B cell (primary cell): Measurements from ENCODE around the gene CHCHD6. TPM values are rescaled to one million over a fixed set of nuclear protein-coding genes. Genes with fewer than 3 reads are reported as not detected.
A peak's percentile ranks its signal among the peaks of the same experiment; 100 is the strongest.

Experiments used
- ATAC-seq: fragments of 200-7000 bp; cut with Tn5 transposase; one replicate; pipeline ENCODE4 v1.10.0; 2021; ENCODE audit warnings: low read depth, mild to moderate bottlenecking, moderate number of reproducible peaks, moderate library complexity
- CTCF ChIA-PET: fragments of 350-600 bp; sonication (Branson Sonifier 250); formaldehyde crosslinking; loops from one replicate; lab custom pipeline; 2021; ENCODE audit warnings: antibody characterized with exemption, inconsistent platforms; lab: Charles Lee
- POLR2A ChIA-PET: fragments of 350-600 bp; sonication (Branson Sonifier 250); formaldehyde crosslinking; loops from one replicate; lab custom pipeline; 2021; ENCODE audit warnings: antibody characterized with exemption; lab: Charles Lee
- DNase-seq: peaks from one replicate; pipeline ENCODE4 v3.0.0; 2013
- H2AFZ ChIP-seq: 2 replicates; pipeline ENCODE4 v1.6.1; 2012; ENCODE audit warnings: mild to moderate bottlenecking, low read depth, low read length; ENCODE audit not compliant: insufficient read depth, poor library complexity, severe bottlenecking
- H3K27ac ChIP-seq, 2 donors: 1 replicate in 1 of 2; 2 replicates in 1 of 2; pipeline ENCODE4 v1.5.1; 2012 to 2013; ENCODE audit warnings: low read length in 2 of 2, mild to moderate bottlenecking in 2 of 2, moderate library complexity in 1 of 2
- H3K27me3 ChIP-seq, 4 experiments: fragments of 200-600 bp in 1 of 4; sonication (generic) in 1 of 4; replicated peaks in 1 of 4; 1 replicate in 2 of 4; 2 replicates in 2 of 4; pipeline versions ENCODE4 v1.6.1 to v1.7.0; 2013 to 2016; ENCODE audit warnings: low read length in 3 of 4, mild to moderate bottlenecking in 2 of 4, mixed read lengths in 1 of 4, moderate library complexity in 1 of 4; ENCODE audit not compliant: insufficient read depth in 4 of 4, control insufficient read depth in 3 of 4; ENCODE audit errors: control extremely low read depth in 1 of 4
- H3K36me3 ChIP-seq, 2 experiments: replicated peaks in 1 of 2; 1 replicate in 1 of 2; 2 replicates in 1 of 2; pipeline versions ENCODE4 v1.6.1 to v1.7.1; 2013; ENCODE audit warnings: low read length in 1 of 2; ENCODE audit not compliant: insufficient read depth in 2 of 2, control insufficient read depth in 1 of 2; ENCODE audit errors: control extremely low read depth in 1 of 2, extremely low read depth in 1 of 2
- H3K4me1 ChIP-seq, 2 donors: fragments of 200-600 bp in 1 of 2; sonication (generic) in 1 of 2; 1 replicate in 1 of 2; 2 replicates in 1 of 2; pipeline versions ENCODE4 v1.5.1 to v1.6.1; 2013 to 2017; ENCODE audit warnings: low read length in 2 of 2; ENCODE audit not compliant: control insufficient read depth in 2 of 2, insufficient read depth in 2 of 2
- H3K4me2 ChIP-seq: replicated peaks from 2 replicates; pipeline ENCODE3; 2012; ENCODE audit warnings: mild to moderate bottlenecking, low read depth, low read length; ENCODE audit not compliant: poor library complexity, severe bottlenecking
- H3K4me3 ChIP-seq, 5 experiments: fragments of 200-600 bp in 1 of 5; sonication (generic) in 1 of 5; 1 replicate in 3 of 5; 2 replicates in 2 of 5; pipeline versions ENCODE4 v1.5.1 to v1.7.0; 2011 to 2016; ENCODE audit warnings: low read length in 4 of 5, mild to moderate bottlenecking in 4 of 5, low read depth in 2 of 5, control low read depth in 1 of 5, moderate library complexity in 1 of 5; ENCODE audit not compliant: insufficient read depth in 1 of 5; ENCODE audit errors: control extremely low read depth in 1 of 5, extremely low read depth in 1 of 5
- H3K79me2 ChIP-seq: fragments of 200-600 bp; sonication (generic); one replicate; pipeline ENCODE4 v1.6.0; 2016; ENCODE audit warnings: low read length; ENCODE audit not compliant: control insufficient read depth, insufficient read depth
- H3K9ac ChIP-seq: fragments of 200-600 bp; sonication (generic); 2 replicates; pipeline ENCODE4 v1.6.1; 2017; ENCODE audit warnings: mild to moderate bottlenecking, low read length, moderate library complexity
- H3K9me3 ChIP-seq, 3 donors: one replicate each; pipeline versions ENCODE4 v1.6.1 to v1.7.1; 2013; ENCODE audit warnings: low read length in 2 of 3; ENCODE audit not compliant: control insufficient read depth in 2 of 3, insufficient read depth in 1 of 3; ENCODE audit errors: control extremely low read depth in 1 of 3
- H4K20me1 ChIP-seq: 2 replicates; pipeline ENCODE4 v1.6.0; 2012; ENCODE audit warnings: mild to moderate bottlenecking, low read length; ENCODE audit not compliant: insufficient read depth, control insufficient read depth, poor library complexity, severe bottlenecking
- H3K27ac Mint-ChIP-seq: one replicate; pipeline ENCODE4 v1.8.0; 2021; ENCODE audit warnings: mixed read lengths
- H3K27me3 Mint-ChIP-seq: one replicate; pipeline ENCODE4 v1.8.0; 2021; ENCODE audit warnings: mixed read lengths
- H3K4me1 Mint-ChIP-seq: one replicate; pipeline ENCODE4 v1.8.0; 2021; ENCODE audit warnings: mixed read lengths
- H3K4me3 Mint-ChIP-seq: one replicate; pipeline ENCODE4 v1.8.0; 2021; ENCODE audit warnings: mixed read lengths
- H3K9me3 Mint-ChIP-seq: one replicate; pipeline ENCODE4 v1.8.0; 2022; ENCODE audit warnings: mixed read lengths; ENCODE audit not compliant: insufficient read depth
- EZH2 ChIP-seq: IDR thresholded peaks from 2 replicates; pipeline ENCODE4 v1.6.1; 2012; ENCODE audit warnings: borderline replicate concordance, low read depth, mild to moderate bottlenecking, moderate library complexity, low read length; ENCODE audit not compliant: insufficient read depth, poor library complexity, severe bottlenecking
- WGBS: methylation state at CpG from one replicate; pipeline ENCODE4 v1.1.5; 2013; ENCODE audit warnings: missing lambda C conversion rate; ENCODE audit not compliant: insufficient coverage; 5-methylcytosine and 5-hydroxymethylcytosine counted together
- intact Hi-C: fragments of 100-400 bp; cut with micrococcal nuclease; formaldehyde crosslinking; loops from one replicate; pipeline ENCODE4 v1.10.0; 2022
- polyA minus RNA-seq: library from RNA; depleted of rRNA, polyadenylated mRNA; stranded (reverse); fragments of >200 nt; gene quantifications from 2 replicates; pipeline ENCODE4 v1.2.3, GENCODE V29; 2012
- polyA plus RNA-seq: library from polyadenylated mRNA; depleted of rRNA; stranded (reverse); fragments of >200 nt; gene quantifications from 2 replicates; pipeline ENCODE4 v1.2.3, GENCODE V29; 2012
- total RNA-seq, 2 donors: library from RNA; stranded (reverse); fragments of 120-200 nt in 1 of 2; gene quantifications; 1 replicate in 1 of 2; 2 replicates in 1 of 2; pipeline versions ENCODE4 v1.2.3 to v1.2.4, GENCODE V29; 2013 to 2022
- TF ChIP-seq, protein P1 (sequence below): fragments of 200-600 bp; IDR thresholded peaks from one replicate; pipeline ENCODE4 v1.8.0; 2022; ENCODE audit warnings: antibody characterized with exemption, mild to moderate bottlenecking

The CHCHD6 gene, protein sequence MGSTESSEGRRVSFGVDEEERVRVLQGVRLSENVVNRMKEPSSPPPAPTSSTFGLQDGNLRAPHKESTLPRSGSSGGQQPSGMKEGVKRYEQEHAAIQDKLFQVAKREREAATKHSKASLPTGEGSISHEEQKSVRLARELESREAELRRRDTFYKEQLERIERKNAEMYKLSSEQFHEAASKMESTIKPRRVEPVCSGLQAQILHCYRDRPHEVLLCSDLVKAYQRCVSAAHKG
- 13.5 TPM in 2 replicates for total RNA-seq
- total RNA-seq (2013): 9.6 TPM
- polyA plus RNA-seq: 8.0 and 8.1 TPM in 2 replicates
- 9.6 and 11.0 TPM in 2 replicates for polyA minus RNA-seq

DNA sequence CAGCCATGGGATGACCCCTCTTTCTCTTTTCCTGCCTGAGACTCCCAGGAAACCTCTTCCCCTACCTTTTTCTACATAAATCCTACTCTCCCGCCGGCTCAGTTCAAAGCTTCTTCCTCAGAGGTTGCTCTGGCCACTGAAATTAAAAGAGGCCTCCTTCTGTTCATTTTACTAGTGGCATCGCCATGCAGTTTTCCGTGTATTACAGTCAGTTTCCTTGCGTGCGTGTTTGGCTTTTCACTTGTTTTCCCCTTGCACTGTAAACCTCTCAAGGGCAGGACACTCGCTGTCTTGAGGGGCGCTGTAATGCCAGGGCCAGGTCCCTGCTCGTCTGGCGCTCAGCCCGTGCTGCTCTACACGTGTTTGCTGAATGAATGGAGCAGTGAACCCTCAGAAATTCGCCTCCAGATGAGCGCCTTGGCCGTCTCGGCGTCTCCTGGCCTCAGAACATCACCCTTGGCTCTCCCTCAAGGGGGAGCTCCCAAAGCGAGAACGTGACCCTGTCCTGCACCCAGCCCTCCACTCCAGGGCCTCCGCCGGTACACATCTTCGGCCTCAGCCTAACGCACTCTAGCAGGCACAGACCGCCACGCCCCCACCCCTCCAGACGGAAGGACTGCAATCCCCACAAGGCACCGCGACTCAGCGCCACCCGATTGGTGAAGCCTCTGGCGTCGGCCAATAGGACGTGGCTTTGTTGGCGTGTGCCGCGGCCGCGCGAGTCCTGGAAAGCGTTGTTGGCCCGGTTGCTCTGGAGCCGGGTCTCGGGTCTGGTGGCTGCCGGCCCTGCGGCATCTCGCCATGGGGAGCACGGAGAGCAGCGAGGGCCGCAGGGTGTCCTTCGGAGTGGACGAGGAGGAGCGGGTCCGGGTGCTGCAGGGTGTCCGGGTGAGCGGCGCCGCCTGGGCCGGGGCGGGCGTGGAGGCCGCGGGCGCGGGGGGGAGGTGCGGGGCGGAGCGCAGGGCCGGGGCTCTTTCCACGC lies at the start of gene CHCHD6:
TSS of gene CHCHD6 (plus strand) at position 729 of the 982 bp plus-strand sequence. CDS start at position 802, 73 bp downstream.
- H3K27ac Mint-ChIP-seq: peak within 1 kb of the TSS; percentile 78
- H3K4me1 ChIP-seq: peaks cover 11 to 15% of the 10 kb centered on the region in 2 donors
- H3K9ac ChIP-seq: peak within 1 kb of the TSS; percentile 74
- ChIA-PET POLR2A (no interaction called here), CTCF (interaction anchor here (0.5 to 1.5 kb wide), 3 partner anchors 23 to 149 kb away, joined by 3 to 6 read pairs (median 4); no protein-coding TSS in a partner anchor)
- H3K36me3 ChIP-seq: no peaks in the 10 kb centered on the region
- peak within 1 kb of the TSS; percentile 88 for H3K4me2 ChIP-seq
- peak within 1 kb of the TSS in 1 of 2 donors; percentile 11 for H3K27ac ChIP-seq
- intact Hi-C loops: loop anchor here (1.0 to 10.0 kb wide), 6 partner anchors 207 to 1349 kb away; partner anchors contain the start of genes KLF15, SEC61A1 and SLC41A3
- peaks cover 0 to 9% (median 4%) of the 10 kb centered on the region in 4 experiments for H3K27me3 ChIP-seq
- H3K4me3 ChIP-seq: peak within 1 kb of the TSS in 4 of 5 experiments; percentile 61 to 79 (median 75)
- peaks cover 36% of the 10 kb centered on the region for H3K27me3 Mint-ChIP-seq
- H3K79me2 ChIP-seq: peaks cover 15% of the 10 kb centered on the region
- 4% methylated on average over 69 of the region's 69 CpGs for WGBS
- no peaks in the 10 kb centered on the region for H3K9me3 Mint-ChIP-seq
- no peaks in the 10 kb centered on the region for H3K9me3 ChIP-seq
- H3K4me3 Mint-ChIP-seq: peak within 1 kb of the TSS; percentile 92
- peak; percentile 97 for DNase-seq
- H3K4me1 Mint-ChIP-seq: peaks cover 17% of the 10 kb centered on the region
- TF ChIP-seq EZH2: no peak
- TF ChIP-seq, protein P1, sequence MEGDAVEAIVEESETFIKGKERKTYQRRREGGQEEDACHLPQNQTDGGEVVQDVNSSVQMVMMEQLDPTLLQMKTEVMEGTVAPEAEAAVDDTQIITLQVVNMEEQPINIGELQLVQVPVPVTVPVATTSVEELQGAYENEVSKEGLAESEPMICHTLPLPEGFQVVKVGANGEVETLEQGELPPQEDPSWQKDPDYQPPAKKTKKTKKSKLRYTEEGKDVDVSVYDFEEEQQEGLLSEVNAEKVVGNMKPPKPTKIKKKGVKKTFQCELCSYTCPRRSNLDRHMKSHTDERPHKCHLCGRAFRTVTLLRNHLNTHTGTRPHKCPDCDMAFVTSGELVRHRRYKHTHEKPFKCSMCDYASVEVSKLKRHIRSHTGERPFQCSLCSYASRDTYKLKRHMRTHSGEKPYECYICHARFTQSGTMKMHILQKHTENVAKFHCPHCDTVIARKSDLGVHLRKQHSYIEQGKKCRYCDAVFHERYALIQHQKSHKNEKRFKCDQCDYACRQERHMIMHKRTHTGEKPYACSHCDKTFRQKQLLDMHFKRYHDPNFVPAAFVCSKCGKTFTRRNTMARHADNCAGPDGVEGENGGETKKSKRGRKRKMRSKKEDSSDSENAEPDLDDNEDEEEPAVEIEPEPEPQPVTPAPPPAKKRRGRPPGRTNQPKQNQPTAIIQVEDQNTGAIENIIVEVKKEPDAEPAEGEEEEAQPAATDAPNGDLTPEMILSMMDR: no peak
- no peaks in the 10 kb centered on the region for H4K20me1 ChIP-seq
- peak; percentile 96 for ATAC-seq
- peak within 1 kb of the TSS; percentile 95 for H2AFZ ChIP-seq
